A549 (cell line): Measurements from ENCODE around the gene CNGA1.

ENCODE experiments used
- CTCF ChIP-seq: fragments of >200 bp; sonication (Bioruptor Twin); formaldehyde crosslinking; IDR thresholded peaks from 3 replicates; pipeline ENCODE4 v1.5.1; 2016
- POLR2A ChIP-seq: IDR thresholded peaks from 2 replicates; pipeline ENCODE4 v1.6.1; 2012; ENCODE audit warnings: mild to moderate bottlenecking, low read length

DNA sequence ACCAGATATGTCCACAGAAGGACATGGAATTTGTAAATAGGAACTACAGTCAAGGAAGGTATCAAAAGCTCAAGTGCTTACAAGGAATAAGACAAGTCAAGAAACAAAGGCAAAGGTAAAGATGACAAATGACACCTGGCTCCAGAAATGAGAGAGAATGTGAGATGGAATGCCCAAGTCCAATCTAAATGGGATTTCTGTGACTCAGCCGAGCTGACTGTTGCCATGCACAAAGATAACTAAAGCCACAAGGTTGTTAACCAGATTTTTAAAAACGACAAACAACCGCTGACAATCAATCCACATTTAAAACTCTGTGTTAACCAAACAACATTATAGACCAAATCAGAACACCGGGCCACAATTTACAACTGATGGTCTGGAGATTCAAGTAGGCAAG lies 103.2 kb downstream of the CNGA1 start:
- TF ChIP-seq POLR2A (no peak), CTCF (no peak)
